HG03565 (cell line): ENCODE results near the gene TRUB1.
"Not testable (repeated sequence)": the region's sequence is repeated elsewhere in the genome, so short reads cannot be mapped to it uniquely, and the experiment has no call there.

Source experiments
- ATAC-seq: cut with Tn5 transposase; IDR thresholded peaks from one replicate; pipeline ENCODE4 v1.9.1; 2021; ENCODE audit warnings: mild to moderate bottlenecking, moderate library complexity; ENCODE audit not compliant: unreplicated experiment

TRUB1 gene

DNA sequence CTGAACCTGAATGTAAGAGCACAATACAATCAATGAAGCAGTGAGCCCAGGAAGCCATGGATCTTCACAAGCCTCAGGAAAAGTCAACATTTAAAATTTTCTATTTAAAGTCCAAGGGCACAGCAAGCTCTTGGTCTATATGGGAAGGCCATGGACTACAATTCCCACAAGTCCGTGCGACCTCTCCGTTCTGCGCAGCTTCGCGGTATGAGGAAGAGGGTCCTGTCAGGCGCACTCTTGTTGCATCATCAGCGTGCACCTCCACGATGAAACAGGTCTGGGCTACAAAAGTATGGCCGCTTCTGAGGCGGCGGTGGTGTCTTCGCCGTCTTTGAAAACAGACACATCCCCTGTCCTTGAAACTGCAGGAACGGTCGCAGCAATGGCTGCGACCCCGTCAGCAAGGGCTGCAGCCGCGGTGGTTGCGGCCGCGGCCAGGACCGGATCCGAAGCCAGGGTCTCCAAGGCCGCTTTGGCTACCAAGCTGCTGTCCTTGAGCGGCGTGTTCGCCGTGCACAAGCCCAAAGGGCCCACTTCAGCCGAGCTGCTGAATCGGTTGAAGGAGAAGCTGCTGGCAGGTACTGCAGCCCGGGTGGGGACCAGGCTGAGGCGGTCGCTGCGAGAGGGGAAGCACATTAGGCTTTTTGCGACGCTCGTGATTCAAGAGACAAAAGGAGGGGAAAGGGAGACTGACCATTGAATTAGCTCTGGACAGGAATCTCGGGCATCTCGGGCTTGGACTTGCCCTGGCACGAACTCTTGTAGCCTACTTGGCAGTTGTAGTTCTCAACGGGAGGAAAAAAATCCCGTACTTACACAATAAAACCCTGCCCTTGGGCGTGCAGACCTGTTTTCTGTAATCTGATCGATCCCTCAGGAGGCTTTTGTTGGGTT is at the start of gene TRUB1:
TRUB1 (plus strand) TSS at position 234 of the 894 bp plus-strand sequence; CDS start at position 293, 59 bp downstream.
- ATAC-seq = peak; percentile 99

DNA sequence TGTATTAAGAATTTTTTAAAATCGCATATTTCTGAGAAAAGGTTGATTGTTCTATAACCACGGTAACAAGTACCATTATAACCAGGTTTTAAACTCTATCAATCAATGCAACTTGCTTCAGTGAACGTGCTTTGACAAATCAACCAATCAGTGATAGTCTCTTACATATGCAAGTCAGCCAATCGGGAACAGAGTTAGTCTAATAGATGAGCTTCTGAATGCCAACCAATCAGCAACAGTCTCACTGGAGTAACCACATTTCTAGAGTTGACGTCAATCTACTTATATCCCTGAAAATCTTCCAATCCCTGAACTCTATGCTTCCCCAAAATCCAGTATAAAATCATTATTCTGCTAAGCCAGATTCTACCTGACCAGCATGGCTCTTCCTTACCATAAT is 44.7 kb upstream of the TRUB1 start:
- no peak for ATAC-seq

DNA sequence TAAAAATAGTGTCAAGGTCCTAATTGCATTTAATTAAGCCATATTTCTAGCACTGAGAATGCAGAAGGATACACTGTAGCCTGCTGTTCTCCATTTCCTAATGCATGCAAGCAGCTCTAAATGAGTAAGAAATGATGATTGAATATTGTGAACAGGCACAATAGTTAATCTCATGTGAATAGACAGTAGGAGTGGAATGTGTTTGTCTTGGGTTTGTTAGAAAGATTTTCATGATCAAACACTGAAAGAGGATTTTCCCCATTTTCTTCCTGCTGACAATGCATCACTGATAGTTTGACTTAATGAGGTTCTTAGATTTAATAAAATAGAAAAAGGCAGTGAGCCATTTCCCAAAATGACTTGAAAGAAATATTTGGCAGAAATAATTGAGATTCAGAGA is 43.1 kb upstream of the TRUB1 start:
- ATAC-seq = no peak

DNA sequence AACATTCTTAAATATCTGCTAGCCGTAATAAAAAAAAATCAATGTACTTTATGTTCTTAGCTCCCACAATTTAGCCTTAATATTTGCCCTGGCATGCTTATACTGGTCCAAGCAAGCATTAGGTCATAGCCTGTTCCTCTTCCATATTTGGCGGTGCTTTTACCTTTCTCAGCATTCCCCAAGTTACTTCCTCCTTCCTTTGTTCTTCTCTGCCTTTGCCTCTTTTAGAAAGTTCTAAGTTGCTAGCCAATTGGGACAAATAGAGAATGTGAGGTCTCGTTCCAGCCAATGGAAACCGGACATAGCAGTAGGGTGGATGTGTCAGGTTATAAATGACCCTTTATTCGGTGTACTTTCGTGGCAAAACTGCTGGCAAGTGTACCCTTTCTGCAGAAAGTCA is 41.0 kb upstream of the TRUB1 start:
- not testable (repeated sequence) for ATAC-seq

DNA sequence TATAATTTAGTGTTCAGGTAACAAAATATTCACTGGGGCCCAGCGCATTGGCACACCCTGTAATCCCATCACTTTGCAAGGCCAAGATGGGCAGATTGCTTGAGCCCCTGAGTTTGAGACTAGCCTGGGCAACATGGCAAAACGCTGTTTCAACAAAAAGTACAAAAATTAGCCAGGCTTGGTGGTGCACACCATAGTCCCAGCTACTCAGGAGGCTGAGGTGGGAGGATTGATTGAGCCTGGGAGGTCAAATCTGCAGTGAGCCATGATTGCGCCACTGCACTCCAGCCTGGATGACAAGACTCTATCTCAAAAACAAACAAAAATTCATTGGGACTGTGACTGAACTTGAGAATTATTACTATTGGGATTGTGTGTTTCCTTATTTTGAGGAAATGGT is 40.4 kb upstream of the TRUB1 start:
- ATAC-seq = no peak

DNA sequence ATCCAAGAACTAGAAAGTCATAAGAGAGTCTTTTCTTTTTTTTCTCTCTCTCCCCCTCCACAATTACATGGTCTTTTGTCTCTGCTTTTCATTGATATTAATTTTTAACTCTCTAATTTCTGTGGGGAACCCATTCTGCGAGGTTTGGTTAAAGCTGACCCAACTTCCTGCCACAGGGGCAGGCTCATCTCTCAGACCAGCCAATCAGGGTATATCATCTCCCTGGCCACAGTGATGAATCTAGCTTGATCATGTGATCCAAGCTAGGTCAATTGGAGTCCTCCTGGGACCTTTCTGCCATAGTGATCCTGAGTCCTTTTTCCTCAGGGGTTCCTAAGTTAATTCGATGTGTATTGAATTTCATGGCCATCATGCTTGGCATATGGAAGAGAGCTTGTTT is 38.0 kb upstream of the TRUB1 start:
- no peak for ATAC-seq

DNA sequence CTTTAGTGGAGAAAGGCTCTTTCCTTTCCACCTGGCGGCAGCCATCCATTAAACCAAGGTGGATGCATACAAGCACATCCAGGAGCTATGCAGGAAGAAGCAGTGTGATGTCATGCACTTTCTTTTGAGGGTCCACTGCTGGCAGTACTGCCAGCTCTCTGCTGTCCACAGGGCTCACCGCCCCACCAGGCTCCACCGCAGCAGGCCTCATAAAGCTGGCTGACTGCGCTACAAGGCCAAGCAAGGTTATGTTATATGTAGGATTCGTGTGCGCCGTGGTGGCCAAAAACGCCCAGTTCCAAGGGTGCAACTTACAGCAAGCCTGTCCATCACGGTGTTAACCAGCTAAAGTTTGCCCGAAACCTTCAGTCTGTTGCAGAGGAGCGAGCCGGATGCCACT is 37.3 kb upstream of the TRUB1 start:
- ATAC-seq = no peak

DNA sequence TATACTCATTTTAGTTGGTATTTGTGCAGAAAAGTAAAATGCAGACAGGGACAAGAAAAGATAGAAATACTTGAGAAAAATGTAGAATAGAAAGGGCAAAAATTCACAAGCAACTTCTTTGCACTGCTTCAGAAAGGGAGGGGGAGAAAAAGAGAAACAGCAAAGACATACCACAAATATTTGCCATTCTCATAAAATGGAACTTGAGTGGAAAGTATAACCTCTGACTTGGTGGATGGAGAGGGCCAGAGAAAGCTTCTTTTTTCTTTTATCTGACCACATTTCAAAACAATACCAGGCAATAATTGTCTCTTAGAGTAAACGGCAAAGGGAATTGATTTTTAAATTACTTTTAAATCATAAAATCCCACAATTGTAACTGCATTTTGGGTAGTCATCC is 35.8 kb upstream of the TRUB1 start:
- no peak for ATAC-seq

DNA sequence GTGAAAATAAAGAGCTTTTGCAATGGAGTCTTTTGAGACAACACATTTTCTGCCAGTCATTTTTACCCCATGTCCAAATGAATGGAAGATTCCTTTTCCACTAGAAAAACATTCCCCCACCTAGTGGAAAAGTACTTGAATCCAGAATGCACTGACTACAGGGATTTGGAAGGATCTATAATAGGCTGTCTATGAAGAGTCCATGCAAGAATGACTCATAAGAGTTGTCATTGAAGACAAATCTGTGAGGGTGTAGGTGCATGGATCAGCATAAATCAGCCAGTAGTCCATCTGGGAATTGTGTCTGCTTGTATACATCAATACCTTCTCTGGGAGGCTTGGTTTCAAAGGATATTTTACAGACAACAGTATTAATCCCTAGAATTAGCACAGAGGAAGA is 32.5 kb upstream of the TRUB1 start:
- no peak for ATAC-seq

DNA sequence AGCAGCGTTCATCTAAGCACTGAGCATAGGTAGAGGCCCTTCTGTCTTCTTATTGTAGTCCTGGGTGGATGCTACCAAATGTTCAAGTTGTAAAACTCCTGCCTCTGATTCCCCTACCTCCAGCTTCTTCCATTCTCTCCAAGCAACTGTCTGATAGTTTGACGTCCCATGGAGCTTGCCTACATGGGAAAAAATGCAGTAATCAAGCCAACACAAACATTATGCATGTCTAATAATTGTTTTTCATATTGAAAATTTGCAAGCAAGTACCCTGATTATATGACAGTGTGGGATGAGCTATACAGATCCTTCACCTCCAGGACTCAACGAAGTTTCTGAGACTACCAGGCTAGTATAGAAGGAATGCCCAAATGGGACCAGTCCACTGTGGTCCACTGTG is 31.0 kb upstream of the TRUB1 start:
- ATAC-seq = no peak

DNA sequence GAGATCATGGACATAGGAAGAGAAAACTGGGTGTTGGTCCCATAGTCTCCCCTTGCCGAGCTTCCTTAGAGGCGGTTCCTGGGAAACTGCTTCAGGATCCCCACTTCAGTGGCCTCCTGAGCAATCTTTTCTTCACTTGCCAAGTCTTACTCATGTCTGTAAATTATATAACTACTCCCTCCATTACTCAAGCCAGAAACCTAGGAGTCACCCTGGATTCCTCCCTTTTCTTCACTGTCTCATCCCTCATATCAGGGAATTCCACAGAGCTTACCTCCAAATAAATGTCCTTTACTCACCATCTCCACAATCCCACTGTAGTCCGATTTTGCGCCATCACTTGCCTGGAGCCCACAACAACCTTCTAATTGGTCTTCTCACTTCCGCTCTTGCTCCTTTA is 29.1 kb upstream of the TRUB1 start:
- ATAC-seq = no peak

DNA sequence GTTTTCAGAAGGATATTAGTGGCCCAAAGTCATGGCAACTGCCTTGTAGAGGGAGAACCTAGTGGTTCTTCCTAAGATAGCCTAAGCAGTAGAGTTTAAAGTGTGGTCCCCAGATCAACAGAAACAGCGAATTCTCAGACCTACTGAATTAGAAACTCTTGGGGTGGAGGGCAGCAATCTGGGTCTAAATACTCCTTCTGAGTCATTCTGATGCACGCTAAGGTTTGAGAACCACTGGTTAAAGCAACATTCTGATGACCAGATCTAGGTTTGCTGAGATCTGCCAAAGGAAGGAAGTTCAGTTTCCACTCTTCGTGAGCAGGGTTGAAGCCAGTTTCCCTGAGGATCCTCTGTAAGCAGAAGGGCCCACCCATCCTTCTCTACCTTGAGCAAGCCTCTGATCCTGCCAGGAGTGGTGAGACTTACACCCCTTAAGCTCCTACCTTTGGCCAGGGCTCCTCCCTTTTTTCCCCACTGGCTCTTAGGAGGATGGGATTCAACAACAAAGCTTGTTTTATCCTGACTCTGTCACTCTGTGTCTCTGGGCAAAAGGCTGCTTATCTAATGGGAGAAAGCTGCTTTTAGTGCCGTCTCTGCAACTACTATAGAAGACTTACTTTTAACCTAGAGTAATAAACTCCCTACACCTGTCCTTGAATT is 26.8 kb upstream of the TRUB1 start:
- peak; percentile 83 for ATAC-seq

DNA sequence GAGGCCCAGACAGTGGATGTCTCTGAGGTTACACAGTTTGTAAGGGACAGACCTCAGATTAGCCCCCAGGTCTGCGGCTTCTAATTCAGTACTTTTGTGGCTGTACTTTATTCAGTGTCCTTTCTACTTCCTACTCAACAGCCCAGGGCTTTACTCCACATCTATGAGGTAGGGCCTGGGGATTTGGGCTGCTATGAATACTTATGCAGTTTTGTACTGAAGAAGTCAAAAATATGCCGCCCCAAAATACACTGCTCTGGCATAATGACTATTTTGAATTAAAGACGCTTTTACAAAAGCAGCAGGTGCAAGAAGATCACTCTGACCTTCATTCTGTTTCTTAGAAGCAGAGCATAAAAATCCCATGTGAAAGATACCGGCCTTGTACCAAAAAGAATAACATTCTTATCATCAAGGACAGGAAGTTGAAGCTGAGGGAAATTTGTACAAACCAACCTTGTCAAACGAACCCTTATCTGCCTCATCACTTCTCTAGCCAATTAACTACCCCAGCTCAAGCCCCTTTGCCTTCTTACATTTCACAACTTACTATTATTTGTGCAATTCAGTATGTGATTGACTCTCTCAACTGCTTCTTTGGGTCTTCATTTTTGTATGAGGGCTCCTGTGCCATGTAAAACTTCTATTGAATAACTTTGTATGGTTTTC is 26.1 kb upstream of the TRUB1 start:
- ATAC-seq = no peak

DNA sequence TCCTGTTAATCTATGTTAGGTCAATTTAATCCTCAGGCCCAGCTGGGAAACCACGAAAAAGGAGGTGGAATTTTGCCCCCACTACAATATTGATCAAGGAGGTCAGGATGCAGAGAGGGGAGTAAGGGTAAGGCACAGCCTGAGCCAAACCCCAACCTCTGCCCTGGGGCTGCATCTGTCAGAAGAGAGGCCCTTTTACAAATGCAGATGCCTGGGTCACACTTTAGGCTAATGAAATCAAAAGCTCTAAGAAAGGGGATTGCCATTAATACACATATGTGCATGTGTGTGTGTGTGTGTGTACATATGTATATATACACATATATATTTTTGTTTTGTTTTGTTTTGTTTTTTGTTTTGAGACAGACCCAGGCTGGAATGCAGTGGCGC is 25.5 kb upstream of the TRUB1 start:
- no peak for ATAC-seq

DNA sequence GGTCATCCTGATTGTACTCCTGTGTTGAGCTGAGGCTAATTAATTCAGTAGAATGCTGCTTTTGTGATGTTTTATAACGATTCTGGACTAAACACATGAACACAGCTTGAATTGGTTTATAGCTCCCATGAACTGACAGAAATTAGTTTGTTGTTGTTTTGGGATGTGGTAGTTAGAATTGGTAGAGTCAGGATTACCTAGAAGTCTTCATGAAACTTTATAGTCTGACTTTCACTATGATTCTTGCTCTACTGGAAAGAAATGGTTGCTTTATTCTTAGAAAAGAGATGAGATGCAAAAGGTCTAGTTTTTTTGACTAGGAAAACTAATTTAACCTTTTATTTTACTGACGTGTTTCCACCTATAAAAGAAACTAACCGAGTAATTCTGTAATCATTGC is 23.4 kb upstream of the TRUB1 start:
- ATAC-seq = no peak

DNA sequence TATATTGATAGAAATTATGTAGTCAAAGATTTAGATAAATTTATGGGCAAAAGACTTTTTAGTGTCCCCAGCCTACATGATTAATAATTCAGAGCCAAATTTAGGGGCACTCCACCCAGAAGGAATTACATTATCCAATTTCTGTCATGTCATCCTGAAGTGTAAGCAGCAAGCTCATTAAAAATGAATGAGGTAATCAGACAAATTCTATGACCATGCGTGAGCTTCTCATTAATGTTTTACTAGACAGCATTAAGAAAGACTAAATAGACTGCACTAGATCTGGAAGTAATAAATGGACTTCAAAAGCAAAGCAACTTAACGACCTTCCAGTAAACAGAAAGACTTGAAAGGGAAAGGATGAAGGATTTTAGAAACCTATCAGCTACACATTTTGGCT is 22.7 kb upstream of the TRUB1 start:
- ATAC-seq = no peak

DNA sequence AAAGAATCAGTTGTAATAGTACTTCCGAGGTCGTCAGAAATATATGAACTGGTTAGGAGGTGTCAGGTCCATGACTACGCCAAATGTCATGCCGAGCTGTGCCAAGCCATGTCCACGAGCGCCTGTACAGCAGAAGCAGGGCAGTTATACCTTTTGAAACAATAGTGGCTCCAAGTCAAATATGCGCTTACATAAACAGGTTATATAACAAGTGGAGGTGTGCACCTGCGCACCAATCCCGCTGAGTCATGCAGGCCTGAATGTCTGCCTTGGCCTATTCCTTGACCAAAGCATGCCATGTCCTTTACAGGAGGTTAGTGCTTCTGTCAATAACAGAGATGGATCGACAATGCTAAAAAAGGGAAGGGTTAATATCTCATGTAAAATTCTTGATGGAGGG is 21.3 kb upstream of the TRUB1 start:
- ATAC-seq = no peak

DNA sequence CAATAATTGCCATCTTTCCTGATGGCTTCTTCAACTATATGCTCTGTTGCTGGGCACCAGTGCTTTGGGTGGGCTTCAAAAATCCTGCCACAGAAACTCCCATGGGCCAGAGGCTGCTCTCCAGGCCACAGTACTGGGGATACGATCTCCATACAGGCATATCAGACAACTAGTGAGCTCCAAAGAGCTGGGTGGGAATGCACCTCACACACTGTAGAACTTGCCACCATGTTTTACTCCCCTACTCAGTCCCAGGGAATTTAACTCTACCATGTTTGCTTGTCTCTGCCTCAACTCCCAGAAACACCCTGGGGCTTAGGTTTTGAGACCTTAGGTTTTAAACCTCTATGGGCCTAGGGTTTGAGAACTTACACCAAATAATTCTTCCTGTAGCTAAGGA is 20.5 kb upstream of the TRUB1 start:
- no peak for ATAC-seq

DNA sequence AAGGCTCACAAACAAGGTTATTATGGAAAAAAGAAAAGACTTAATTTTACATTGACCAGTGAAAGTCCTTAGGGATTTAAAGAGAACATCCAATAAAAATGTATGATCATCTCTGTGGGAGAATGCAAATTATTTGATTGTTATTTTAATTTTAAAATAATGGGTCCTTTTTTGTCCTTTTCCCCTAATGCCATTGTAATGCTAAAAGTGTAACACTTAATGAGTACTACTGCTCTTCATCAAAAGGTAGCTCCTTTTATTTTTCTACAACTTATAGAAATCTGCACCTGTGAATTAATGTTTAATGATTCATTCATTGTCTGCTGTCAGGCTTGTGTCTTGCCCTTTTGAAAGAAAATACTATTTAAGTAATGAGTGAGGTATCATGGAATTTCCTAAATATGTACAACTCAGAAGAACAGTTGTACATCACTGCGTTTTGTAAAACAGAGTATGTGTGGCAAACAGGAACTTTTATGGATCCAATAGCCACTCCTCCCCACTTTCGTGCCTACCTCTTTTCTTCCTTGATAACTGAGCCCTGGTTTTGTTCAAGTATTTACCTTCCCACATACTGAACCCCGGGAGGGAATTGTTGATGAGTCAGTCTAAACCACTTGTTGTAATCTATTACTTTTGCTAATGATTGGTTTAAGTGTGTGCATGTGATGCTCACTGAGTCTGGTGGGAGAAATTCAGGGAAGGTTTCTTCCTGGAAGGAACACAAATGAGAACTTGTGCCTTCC is 19.9 kb upstream of the TRUB1 start:
- ATAC-seq = no peak

DNA sequence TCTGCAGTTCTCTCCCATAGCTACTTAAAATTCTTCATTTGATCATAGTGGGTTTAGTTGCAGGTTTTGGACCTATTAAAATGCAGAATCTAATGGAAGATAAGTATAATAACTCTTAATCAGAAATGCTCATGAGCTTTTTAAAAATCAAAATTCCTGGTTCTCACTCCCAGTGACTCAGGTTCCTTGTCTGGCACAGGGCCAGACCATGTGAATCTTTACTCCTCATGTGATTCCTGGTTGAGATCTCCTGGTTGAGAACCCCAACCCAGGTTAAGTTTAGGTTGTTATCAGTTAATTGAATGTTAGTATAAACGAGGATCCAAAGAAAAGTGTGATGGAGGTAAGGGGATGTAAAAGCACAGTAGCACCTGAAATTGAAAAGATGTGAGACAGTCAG is 17.5 kb upstream of the TRUB1 start:
- ATAC-seq = no peak

DNA sequence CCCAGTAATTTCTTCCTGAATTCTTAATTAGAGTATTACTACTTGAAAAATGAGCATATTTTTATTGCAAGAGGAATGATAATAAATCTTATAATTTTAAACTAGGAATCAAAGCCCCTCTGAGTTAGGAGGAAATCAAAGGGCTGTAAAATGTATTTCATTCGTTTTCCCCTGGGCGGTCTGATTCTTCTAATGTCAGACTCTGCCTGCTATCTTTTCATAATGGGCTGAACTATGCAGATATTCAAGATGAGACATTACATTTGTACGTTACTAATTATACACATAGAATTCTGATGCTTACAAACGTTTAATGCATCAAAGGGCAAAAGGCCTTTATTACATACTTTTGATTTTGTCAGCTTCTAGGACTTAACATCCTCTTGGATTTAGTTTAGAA is 16.0 kb upstream of the TRUB1 start:
- ATAC-seq = no peak
